Left forelimb (tissue), 1 donor: ENCODE measurements around the gene FBXO42.
A peak's percentile ranks its signal among the peaks of the same experiment; 100 is the strongest.
"Not testable (repeated sequence)": the region's sequence is repeated elsewhere in the genome, so short reads cannot be mapped to it uniquely, and the experiment has no call there.

Source experiments
- DNase-seq: peaks from one replicate; pipeline ENCODE4 v3.0.0-alpha.2; 2018; ENCODE audit warnings: low spot score

FBXO42 gene

GRCh38 chr1:16262067-16262466 is 90.2 kb downstream of the FBXO42 start:
- no peak for DNase-seq

DNA sequence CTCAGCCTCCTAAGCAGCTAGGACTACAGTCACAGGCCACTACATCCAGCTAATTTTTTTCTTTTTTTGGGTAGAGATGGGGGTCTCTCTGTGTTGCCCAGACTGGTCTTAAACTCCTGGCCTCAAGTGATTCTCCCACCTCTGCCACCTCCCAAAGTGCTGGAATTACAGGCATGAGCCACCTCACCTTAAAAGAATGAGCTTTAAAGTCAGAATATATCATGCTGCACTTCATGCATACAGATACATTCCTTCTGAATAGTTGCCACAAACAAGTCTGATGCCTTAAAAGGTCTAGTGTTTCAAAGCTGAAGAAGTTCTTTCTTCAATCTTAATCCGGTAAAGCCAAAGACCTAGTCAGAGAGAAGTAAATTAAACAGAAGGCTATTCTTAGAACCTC is 91.5 kb downstream of the FBXO42 start:
- DNase-seq: no peak

- DNase-seq: no peak
Measured at GRCh38 chr1:16258591-16259135, 93.6 kb downstream of the FBXO42 start.

- DNase-seq: no peak
Measured at GRCh38 chr1:16257968-16258367, 94.3 kb downstream of the FBXO42 start.

DNA sequence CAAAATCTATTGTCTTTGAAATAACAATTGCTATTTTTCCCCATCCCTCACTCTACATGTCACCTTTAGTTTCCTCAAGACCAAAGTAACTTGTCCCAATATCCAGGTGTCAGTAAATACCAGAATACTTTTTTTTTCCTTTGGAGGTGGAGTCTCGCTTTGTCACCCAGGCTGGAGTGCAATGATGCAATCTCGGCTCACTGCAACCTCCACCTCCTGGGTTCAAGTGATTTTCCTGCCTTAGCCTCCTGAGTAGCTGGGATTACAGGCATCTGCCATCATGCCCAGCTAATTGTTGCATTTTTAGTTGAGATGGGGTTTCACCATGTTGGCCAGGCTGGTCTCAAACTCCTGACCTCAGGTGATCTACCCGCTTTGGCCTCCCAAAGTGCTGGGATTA is 94.7 kb downstream of the FBXO42 start:
- not testable (repeated sequence) for DNase-seq

GRCh38 chr1:16256478-16256877 is 95.8 kb downstream of the FBXO42 start:
- DNase-seq: no peak

DNA sequence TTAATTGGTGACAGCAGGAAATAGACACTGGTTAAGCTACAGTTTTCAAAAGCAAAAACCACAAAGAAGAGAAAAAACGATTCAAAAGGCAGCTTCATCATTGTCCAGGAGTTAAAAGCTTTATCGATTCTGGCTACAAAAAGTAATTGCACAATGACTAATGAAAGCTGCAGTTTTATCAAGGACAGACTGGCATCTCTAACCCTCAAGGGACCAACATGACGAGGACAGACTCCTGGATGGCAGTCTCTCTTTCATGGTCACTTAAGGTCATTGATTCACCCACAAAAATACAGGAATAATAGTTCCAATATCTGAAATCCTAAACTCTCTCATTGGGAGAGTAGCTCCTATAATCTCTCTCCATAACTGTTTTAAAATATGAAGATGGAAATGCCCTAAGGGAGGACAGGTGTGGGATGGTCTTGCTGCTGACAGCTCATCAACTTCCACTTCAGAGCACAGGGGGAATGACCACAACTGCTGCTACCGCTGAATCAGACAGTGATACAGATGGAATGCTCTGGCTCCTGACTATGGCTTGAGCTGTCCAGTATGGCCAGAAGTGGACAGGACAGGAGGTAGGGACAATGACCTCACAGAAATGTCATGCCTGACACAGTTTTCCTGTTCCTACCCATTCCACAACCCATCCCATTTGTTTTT is 97.9 kb downstream of the FBXO42 start:
- DNase-seq: no peak

DNA sequence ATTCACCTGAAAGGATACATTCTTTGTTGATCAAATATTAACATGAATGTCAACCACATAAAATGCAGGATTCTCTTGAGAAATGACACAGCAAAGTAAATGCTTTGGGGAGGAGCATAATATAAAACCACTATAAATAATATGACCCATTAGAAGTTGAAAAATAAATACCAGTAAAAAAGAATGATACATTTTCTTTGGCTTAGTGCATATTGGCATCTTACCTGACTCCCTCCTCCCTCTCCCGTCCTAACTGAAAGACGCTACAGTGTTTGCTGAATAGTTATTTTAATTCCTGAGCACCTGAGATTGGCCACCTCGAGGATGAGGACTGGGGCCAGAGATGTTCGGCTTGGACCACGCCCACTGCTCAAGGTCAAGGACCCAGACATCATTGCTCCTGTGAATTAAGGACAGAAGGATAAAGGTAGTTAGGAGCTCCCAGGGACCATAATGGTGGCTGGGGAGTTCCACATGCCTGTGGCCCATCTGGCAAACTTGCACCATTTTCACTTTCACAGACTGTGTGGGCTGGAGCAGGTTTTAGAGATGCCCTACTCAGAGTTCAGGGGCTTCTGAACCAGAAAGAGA is 98.9 kb downstream of the FBXO42 start:
- DNase-seq: no peak

DNA sequence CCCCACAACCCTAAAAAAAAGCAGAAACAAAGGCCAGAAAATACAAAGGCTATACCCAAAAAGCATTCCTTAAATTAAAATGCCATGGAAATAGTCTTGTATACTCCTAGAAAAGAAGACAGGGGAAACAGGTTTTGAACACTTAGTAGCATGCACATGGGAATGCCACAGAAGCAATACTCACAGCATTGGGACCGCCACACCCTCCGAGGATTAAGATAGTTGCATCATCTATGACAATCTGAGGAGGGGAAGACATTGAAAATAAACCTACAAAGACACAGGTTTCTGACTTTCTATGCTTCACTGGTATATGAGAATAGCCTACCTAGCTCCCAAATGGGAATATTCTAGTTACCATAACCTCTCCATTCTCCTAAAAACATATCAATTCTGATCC is 99.4 kb downstream of the FBXO42 start:
- no peak for DNase-seq

DNA sequence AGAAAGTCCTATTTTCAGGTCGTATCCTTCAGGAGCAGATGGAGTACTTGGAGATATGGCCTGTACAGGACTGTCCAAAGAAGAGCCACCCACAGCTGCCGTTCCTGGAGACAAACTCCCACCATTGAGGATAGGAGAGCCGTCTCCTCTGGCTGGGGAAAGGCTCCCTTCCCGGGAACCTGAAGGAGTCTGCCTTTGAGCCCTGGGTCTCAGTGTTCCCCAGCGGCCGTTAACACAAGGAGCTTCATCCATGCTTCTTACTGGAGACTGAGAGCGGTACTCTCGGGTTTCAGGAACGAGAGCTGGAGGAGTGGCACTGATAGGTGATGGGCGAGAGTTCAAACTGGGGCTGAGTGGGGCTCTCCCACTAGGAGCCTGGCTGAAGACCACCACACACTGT is 100.9 kb downstream of the FBXO42 start:
- DNase-seq: no peak

DNA sequence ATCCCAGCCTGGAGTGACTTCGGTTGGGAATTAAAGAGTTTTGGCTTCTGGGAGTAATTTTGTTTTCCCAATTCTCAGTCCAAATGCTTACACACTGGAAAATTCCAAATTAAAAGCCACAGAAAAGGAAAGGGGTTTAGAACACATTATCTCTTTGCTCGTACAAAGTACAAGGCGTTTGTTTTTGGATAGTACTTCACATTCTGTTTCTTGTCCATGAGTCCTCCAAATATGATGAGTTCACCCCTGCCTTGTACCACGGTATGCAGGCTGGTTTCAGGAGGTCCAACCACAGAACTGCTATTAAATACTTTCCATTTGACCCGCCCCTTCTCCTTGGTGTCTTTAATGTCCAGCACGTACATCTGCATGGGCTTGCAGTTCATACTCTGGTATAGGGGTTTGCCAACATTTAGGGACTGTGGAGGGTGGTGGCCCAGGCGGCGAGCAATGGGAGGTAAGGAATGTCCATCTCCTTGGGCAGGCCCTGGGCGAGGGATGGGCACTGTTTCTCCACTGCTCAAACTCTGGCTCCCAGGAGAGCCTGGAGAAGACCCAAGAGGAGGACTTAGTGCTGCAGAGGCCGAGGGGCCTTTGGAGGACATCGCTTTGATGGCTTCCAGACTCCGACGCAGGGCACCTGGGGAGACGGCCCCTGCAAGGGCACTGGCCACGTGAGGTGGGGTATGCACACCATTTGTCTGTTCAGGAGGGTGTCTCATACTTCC is 101.6 kb downstream of the FBXO42 start:
- no peak for DNase-seq

GRCh38 chr1:16249596-16250241 is 102.6 kb downstream of the FBXO42 start:
- no peak for DNase-seq

GRCh38 chr1:16248603-16249516 is 103.4 kb downstream of the FBXO42 start:
- no peak for DNase-seq

DNA sequence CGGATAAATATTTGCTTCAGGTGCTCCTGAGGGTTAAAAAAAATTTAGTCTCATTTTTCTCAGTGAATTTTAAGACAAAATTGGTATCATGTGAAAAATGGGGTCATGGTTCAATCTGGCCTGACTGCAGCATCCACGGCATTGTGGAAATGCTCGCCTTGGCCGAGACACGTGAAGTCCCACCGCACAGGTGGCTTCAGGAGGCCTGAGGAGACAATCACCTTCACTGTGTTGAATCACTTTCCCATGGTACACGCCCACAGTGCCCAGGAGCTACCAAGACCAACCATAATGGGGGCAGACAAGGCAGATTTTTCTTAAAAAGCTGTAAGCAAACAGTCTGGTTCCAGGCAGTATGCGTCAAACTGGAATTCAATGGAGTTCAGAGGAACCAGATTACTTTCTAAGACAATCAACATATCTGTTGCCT is 104.3 kb downstream of the FBXO42 start:
- DNase-seq: no peak

- no peak for DNase-seq
Measured at GRCh38 chr1:16247441-16247840, 104.8 kb downstream of the FBXO42 start.

DNA sequence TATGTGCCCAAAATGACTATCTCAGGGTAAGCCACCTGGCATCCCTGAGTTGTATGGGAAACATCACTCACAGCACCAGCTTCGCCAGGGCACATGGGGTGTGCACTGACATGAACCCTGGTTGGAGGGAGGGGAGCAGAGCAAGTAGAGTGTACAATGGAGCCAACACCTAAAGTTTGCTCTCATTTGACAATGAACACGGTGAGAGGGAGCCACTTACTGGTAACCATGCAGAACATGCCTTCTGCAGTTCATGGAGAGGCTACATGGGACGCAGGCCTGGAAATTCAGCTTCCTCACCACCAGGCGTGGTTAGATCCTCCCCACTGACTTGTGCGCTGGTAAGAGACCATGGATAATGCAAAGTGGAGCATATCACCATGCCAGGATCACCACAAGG is 105.3 kb downstream of the FBXO42 start:
- no peak for DNase-seq

DNA sequence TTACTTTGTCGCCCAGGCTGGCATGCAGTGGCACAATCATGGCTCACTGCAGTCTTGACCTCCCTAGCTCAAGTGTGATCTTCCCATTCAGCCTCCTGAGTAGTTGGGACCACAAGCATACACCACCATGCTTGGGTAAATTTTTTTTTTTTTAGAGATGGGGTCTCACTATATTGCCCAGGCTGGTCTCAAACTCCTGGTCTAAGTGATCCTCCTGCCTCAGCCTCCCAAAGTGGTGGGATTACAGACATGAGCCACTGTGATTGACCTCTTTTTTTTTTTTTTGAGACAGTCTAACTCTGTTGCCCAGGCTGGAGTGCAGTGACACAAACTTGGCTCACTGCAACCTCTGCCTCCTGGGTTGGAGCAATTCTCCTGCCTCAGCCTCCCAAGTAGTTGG is 106.0 kb downstream of the FBXO42 start:
- DNase-seq: not testable (repeated sequence)

GRCh38 chr1:16245476-16246196 is 106.6 kb downstream of the FBXO42 start:
- no peak for DNase-seq

- no peak for DNase-seq
Measured at GRCh38 chr1:16244650-16245285, 107.5 kb downstream of the FBXO42 start.

- peak; percentile 83 for DNase-seq
Measured at GRCh38 chr1:16243936-16244649, 108.2 kb downstream of the FBXO42 start.
